KMS-11 (cell line): ENCODE data around the gene CAMK2D.

Experiments
- H2AFZ ChIP-seq: fragments of 200-600 bp; sonication (generic); 2 replicates; pipeline ENCODE4 v1.6.1; 2016; ENCODE audit warnings: antibody characterized with exemption, mixed run types, low read depth
- H3K27ac ChIP-seq: fragments of 200-600 bp; sonication (generic); 2 replicates; pipeline ENCODE4 v1.6.1; 2016; ENCODE audit warnings: mild to moderate bottlenecking, mixed run types
- H3K27me3 ChIP-seq: fragments of 200-600 bp; sonication (generic); 2 replicates; pipeline ENCODE4 v1.6.1; 2017; ENCODE audit warnings: mild to moderate bottlenecking, low read depth, mixed run types, moderate library complexity; ENCODE audit not compliant: insufficient read depth
- H3K36me3 ChIP-seq: fragments of 200-600 bp; sonication (generic); 2 replicates; pipeline ENCODE4 v1.6.1; 2017; ENCODE audit warnings: mild to moderate bottlenecking, mixed run types; ENCODE audit not compliant: insufficient read depth
- H3K4me1 ChIP-seq: fragments of 200-600 bp; sonication (generic); 2 replicates; pipeline ENCODE4 v1.6.1; 2016; ENCODE audit warnings: mild to moderate bottlenecking, low read depth, mixed run types; ENCODE audit not compliant: poor library complexity, severe bottlenecking
- H3K4me2 ChIP-seq: fragments of 200-600 bp; sonication (generic); 2 replicates; pipeline ENCODE4 v1.7.0; 2016; ENCODE audit warnings: mild to moderate bottlenecking, mixed run types
- H3K4me3 ChIP-seq: fragments of 200-600 bp; sonication (generic); IDR thresholded peaks from 2 replicates; pipeline ENCODE4 v1.6.1; 2017; ENCODE audit warnings: low read depth, low read length, mixed read lengths; ENCODE audit not compliant: insufficient read depth
- H3K79me2 ChIP-seq: fragments of 200-600 bp; sonication (generic); 2 replicates; pipeline ENCODE4 v1.6.1; 2016; ENCODE audit warnings: low read depth, mixed run types; ENCODE audit not compliant: insufficient read depth
- H3K9ac ChIP-seq: fragments of 200-600 bp; sonication (generic); 2 replicates; pipeline ENCODE4 v1.6.1; 2016; ENCODE audit warnings: mild to moderate bottlenecking, mixed run types
- H4K20me1 ChIP-seq: fragments of 200-600 bp; sonication (generic); 2 replicates; pipeline ENCODE4 v1.6.1; 2016; ENCODE audit warnings: mild to moderate bottlenecking, mixed run types; ENCODE audit not compliant: insufficient read depth
- TF ChIP-seq, protein P1 (sequence below): fragments of 200-600 bp; sonication (generic); conservative IDR thresholded peaks from 2 replicates; pipeline ENCODE4 v1.6.1; 2017; ENCODE audit warnings: low read depth, mild to moderate bottlenecking, antibody characterized with exemption, low read length, moderate library complexity, mixed read lengths

The CAMK2D gene

DNA sequence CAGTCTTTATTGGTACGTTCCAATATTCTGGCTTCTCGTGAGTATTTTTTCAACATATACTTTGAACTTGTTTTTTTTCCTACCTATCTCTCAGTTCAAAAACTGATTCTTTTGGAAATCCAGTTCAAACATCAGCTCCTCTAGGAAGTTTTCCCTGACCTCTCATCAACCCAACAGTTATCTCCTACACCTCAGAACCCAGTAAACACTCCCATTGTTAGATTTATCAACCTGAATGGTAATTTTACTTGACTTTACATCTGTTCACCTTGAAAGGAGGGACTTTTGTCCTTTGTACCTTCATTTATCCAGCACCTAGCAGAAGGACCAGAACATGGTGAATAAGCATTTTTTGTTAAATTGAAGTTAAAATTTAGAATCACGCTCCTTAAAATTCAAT lies 13.6 kb downstream of the CAMK2D start:
- H3K4me1 ChIP-seq: peaks cover 11% of the 10 kb centered on the region
- H3K27me3 ChIP-seq: no peaks in the 10 kb centered on the region
- no peaks in the 10 kb centered on the region for H3K36me3 ChIP-seq
- H2AFZ ChIP-seq: no peak overlapping the region
- TF ChIP-seq, protein P1, sequence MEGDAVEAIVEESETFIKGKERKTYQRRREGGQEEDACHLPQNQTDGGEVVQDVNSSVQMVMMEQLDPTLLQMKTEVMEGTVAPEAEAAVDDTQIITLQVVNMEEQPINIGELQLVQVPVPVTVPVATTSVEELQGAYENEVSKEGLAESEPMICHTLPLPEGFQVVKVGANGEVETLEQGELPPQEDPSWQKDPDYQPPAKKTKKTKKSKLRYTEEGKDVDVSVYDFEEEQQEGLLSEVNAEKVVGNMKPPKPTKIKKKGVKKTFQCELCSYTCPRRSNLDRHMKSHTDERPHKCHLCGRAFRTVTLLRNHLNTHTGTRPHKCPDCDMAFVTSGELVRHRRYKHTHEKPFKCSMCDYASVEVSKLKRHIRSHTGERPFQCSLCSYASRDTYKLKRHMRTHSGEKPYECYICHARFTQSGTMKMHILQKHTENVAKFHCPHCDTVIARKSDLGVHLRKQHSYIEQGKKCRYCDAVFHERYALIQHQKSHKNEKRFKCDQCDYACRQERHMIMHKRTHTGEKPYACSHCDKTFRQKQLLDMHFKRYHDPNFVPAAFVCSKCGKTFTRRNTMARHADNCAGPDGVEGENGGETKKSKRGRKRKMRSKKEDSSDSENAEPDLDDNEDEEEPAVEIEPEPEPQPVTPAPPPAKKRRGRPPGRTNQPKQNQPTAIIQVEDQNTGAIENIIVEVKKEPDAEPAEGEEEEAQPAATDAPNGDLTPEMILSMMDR: no peak
- H4K20me1 ChIP-seq: no peaks in the 10 kb centered on the region
- H3K4me3 ChIP-seq: no peak overlapping the region
- no peak overlapping the region for H3K27ac ChIP-seq
- no peak overlapping the region for H3K9ac ChIP-seq
- H3K79me2 ChIP-seq: no peaks in the 10 kb centered on the region
- no peak overlapping the region for H3K4me2 ChIP-seq

DNA sequence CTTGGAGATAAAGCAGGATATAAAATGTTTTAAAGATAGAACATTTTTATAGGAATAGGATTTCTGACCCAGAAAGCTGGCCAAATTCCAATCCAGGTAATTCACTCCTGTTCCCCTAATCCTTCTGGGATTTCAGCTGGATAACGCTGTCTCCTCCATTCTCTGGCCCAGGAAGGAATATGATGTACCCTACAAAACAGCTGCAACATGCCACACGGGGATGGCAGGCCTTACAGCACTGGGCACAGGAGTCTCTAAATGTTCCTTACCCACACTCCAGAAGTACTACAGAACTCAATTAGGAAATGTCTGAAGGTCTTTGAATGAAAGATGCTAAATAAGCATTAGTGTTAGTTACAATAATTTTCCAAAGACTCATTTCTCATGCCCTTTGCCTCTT lies 15.8 kb downstream of the CAMK2D start:
- peaks cover 11% of the 10 kb centered on the region for H3K4me1 ChIP-seq

DNA sequence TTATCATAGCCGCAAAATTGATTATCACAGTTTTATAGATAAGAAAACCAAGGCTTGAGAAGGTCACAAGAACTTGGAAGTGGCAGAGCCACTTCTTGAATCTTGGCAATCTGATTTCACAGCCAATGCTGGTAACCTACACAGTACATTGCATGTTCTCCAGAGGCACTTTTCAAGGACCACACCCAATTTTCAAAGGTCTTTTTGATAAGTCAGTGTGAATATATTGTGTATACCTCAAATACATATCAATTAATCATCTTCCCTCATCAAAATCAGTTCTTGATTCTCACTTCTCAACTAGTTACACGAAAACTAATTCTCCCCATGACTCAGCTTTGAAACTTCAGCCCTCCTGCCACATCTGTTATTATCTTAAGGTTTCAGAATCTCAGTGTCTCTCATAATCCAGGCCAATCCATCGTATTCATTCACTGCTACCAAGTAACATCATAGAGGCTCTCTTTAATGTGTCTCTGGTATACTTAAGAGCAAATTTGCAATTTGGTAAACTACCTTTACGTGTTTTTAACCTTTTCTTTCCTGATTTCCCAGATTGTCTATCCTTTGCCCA lies 16.8 kb downstream of the CAMK2D start:
- H3K79me2 ChIP-seq: no peaks in the 10 kb centered on the region

More for the DNA sequence above, 15.8 kb downstream of the CAMK2D start:
- Histone ChIP-seq H3K27me3 (no peaks in the 10 kb centered on the region), H3K9ac (no peak overlapping the region), H3K79me2 (no peaks in the 10 kb centered on the region), H3K27ac (no peak overlapping the region), H3K4me3 (no peak overlapping the region), H4K20me1 (no peaks in the 10 kb centered on the region), H3K4me2 (no peak overlapping the region), H2AFZ (no peak overlapping the region), H3K36me3 (no peaks in the 10 kb centered on the region)
- TF ChIP-seq, protein P1: no peak

DNA sequence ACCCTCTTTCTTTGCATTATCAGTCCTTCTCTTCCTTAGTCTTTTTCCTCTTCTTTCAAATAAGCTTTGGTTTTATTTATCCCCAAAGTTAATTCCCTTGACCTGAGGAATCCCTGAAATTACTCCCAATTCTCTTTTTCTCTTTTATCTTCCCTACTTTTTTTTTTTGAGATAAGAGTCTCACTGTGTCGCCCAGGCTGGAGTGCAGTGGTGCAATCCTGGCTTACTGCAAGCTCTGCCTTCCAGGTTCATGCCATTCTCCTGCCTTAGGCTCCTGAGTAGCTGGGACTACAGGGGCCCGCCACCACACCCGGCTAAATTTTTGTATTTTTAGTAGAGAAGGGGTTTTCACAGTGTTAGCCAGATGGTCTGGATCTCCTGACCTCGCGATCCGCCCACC lies 17.8 kb downstream of the CAMK2D start:
- H3K27me3 ChIP-seq: no peaks in the 10 kb centered on the region
- no peaks in the 10 kb centered on the region for H3K36me3 ChIP-seq
- H3K4me3 ChIP-seq: no peak overlapping the region
- H3K27ac ChIP-seq: no peak overlapping the region
- H2AFZ ChIP-seq: no peak overlapping the region
- TF ChIP-seq, protein P1: no peak
- H3K4me1 ChIP-seq: peaks cover 20% of the 10 kb centered on the region
- no peaks in the 10 kb centered on the region for H3K79me2 ChIP-seq
- H3K4me2 ChIP-seq: no peak overlapping the region
- no peaks in the 10 kb centered on the region; the same call in 1 of the 2 replicates for H4K20me1 ChIP-seq
- no peak overlapping the region for H3K9ac ChIP-seq

More for the DNA sequence above, 16.8 kb downstream of the CAMK2D start:
- TF ChIP-seq, protein P1: no peak
- H3K36me3 ChIP-seq: no peaks in the 10 kb centered on the region
- no peak overlapping the region for H3K4me3 ChIP-seq
- H3K9ac ChIP-seq: no peak overlapping the region
- no peaks in the 10 kb centered on the region for H4K20me1 ChIP-seq
- H3K4me1 ChIP-seq: peaks cover 11% of the 10 kb centered on the region
- no peak overlapping the region for H2AFZ ChIP-seq
- no peaks in the 10 kb centered on the region for H3K27me3 ChIP-seq
- H3K4me2 ChIP-seq: no peak overlapping the region
- H3K27ac ChIP-seq: no peak overlapping the region
